Right hindlimb (tissue), 1 donor: ENCODE results near the gene WASF2.
"Not testable (repeated sequence)": the region's sequence is repeated elsewhere in the genome, so short reads cannot be mapped to it uniquely, and the experiment has no call there.

Source experiments
- DNase-seq: peaks from one replicate; pipeline ENCODE4 v3.0.0-alpha.2; 2018

WASF2 gene

GRCh38 chr1:27489973-27490741 is at the start of gene WASF2:
Gene WASF2 (minus strand): TSS chr1:27490167. CDS start chr1:27428890, 61,277 bp downstream.
- peak; percentile 98 for DNase-seq

GRCh38 chr1:27538793-27539192 is 48.8 kb upstream of the WASF2 start:
- DNase-seq = no peak

- DNase-seq = not testable (repeated sequence)
These were observed 48.3 kb upstream of the WASF2 start for GRCh38 chr1:27538305-27538676.

- DNase-seq = peak; percentile 87
These were observed 46.8 kb upstream of the WASF2 start for GRCh38 chr1:27536767-27537166.

- no peak for DNase-seq
These were observed 46.2 kb upstream of the WASF2 start for GRCh38 chr1:27536010-27536757.

- no peak for DNase-seq
These were observed 45.4 kb upstream of the WASF2 start for GRCh38 chr1:27535386-27535785.

GRCh38 chr1:27531959-27532685 is 42.2 kb upstream of the WASF2 start:
- DNase-seq = no peak

DNA sequence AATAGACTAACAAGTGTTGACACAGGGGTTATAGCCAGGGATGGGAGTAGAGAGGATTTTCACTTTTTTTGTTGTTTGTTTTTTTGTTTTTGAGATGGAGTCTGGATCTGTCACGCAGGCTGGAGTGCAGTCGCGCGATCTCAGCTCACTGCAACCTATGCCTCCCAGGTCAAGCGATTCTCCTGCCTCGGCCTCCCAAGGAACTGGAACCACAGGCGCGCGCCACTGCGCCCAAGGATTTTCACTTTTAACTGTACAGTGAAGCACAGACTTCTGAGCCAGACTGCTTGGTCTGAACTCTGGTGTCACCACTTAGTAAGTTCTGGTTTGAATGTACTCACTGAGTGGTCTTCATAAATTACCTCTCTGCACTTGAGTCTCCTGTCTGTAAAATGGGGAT is 40.2 kb upstream of the WASF2 start:
- DNase-seq = no peak

DNA sequence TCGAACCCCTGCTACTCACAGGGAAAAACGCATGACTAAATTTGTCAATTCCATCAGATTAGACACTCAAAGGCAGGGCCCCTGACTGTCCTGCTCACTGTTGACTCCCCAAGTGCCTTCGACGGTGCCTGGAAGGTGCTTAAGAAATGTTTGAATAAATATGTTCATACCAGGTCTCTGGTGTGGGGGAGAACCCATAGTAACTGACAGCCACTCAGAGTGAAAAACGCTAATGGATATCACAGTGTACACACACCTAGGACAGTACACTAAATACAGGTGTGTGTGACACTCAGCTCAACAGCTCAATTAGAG is 39.7 kb upstream of the WASF2 start:
- no peak for DNase-seq

DNA sequence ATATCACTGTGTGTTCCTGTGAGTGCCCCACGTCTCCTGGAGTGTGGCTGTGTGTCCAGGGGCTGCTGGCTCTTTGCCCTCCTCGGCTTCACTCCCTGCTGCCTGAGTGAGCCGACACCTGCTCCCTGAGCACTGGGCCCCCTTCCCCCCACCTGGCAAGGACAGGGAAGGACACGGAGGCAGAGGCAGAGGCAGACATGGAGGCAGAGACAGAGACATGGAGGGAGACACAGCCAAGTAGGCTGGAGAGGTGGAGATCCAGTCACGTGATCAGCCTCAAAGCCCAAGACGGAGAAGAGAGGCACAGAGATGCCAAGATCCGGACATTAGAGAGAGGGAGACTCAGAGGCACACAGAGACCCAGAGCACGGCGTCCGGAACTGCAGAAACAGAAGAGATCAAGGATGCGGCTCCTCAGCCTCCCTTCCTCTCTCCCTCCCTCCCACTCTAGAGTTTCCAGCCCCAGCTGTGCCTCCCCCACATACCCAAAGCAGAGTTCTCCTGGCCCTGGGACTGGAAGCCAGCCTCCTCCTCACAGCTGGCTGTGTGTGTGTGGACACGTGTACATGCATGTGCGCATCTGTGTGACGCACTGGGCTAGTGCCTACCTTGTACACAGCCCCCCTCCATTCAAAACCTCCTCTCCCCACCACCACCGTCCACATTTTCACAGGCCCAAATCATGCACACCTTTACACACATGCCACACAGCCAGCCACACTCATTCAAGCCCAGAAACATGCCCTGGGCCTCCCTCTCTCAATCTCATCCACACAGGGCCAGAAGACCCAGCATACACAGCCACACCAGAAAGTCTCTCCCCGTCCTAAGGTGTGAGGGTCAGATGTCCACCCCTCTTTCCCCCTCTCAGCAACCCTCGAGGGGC is 39.1 kb upstream of the WASF2 start:
- DNase-seq = peak; percentile 94

DNA sequence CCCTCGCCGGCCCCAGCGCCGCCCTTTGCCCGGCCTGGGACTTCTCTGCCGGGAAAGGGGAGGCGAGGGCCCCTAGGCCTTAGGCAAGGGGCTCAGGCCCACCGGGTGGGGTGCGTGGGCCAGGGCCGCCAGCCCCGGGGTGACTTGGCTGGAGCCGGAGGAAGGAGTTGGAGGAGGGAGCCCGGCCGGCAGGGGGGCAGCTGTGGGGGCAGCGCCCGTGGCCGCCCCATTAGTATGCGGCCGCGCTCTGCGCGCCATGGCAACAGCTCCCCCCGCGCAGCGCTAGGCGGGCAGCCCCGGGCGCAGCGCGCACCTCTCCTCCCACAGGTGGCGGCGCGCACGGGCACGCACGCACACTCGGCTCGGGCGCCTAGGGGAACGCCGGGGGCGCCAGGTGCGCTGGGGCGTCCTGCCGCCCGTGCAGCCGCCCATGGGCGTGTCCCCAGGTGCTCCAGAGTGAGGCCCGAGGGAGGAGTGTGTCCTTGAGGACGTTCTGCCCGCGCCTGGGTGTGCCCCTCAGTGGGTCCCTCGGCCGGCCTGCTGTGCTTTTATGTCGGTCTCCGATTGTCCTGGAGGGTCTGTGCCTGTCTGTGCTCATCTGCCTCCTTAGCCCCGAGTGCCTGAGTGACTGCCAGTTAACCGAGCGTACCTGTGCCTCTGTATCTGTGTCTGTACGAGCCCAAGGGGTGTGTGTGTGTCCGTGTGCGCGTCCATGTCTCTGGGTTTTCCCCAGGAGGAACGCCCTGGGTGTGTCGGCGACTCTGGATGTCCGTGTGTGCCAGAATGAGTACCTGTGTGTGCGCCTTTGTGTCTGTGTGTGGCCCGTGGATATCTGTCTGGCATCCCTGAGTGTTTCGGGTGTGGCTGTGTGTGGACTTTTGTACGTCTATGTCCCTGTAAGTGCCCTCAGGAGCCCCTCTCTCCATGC is 38.2 kb upstream of the WASF2 start:
- DNase-seq = peak; percentile 65

- DNase-seq = peak; percentile 92
These were observed 37.4 kb upstream of the WASF2 start for GRCh38 chr1:27527223-27527889.

DNA sequence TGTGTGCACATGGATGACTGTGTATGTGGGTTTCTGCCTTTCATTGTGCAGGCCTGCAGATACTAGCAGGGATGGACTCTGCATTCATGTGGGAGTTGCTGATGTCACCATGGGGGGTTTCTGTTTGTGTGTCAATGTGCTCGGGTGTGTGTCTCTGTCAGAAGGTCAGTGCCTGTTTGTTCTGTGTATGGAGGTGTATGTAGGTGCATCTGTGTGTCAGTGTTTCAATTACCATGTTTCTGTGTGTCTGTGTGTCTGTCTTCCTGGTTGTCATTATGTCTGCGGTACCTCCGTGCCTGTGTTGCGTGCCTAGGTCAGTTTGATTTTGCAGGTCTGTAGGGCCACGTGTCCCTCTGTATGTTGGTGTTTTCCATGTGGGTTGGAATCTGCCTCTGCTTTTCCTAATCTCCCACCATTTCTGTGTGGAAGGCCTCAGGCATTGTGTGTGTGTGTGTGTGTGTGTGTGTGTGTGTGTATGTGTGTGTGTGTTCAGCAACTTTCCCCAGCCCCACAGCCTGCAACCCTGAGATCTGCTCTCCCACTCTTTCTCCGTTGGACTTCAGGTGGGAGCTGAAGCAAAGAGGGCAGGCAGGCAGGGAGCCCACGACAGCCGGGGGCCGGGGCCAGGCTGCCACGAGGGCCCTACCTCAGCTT is 36.7 kb upstream of the WASF2 start:
- no peak for DNase-seq

DNA sequence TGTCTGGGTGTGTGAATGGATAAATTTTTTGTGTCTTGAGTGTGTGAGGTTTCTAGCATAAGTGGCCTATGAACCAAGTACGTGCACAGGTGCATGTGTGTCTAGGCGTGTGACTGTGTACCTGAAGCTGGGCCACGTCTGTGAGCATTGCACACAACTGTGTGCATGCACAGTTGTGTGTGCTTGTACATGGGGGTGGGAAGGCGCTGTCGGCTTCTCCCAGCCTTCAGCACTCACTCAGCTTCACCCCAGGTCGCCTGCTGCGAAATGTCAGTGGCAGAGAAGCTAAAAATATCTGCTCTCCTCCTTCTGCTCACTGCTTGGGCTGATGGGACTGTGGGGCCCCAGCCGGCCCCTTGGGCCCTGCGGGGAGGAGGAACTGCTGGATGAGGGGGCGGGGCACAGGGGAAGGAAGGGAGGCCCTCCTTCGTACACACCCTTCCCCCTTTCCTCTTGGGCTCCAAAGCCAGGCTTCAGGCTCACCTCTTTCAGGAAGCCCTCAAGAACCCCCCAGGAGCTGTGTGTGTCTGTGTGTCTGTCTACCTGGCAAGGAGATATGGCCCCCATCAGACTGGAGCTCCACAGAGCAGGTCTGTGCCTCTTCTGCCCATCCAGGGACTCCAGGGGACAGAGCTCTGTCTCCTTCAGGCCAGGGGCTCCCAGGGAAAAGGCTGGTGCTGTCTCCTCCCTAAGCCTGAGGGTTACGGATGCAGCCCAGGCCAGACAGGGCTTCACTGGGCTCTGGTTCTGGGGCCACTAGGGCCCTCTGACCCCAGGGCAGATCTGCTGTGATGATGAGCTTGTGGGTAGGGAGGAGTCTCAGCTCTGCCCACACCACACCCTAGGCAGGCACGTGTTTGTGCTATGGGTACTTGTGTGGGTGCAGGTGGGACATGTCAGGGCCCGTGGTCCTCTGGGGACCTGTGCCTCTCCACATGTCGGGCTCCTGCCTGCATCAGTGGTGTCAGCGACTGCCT is 35.6 kb upstream of the WASF2 start:
- peak; percentile 87 for DNase-seq

- DNase-seq = no peak
These were observed 33.5 kb upstream of the WASF2 start for GRCh38 chr1:27523337-27524020.

- peak; percentile 94 for DNase-seq
These were observed 32.7 kb upstream of the WASF2 start for GRCh38 chr1:27522432-27523336.

GRCh38 chr1:27521861-27522431 is 32.0 kb upstream of the WASF2 start:
- no peak for DNase-seq
